Right atrium auricular region (tissue), 2 donors: ENCODE data around the gene IRAK4. TPM values are rescaled to one million over a fixed set of nuclear protein-coding genes. Genes with fewer than 3 reads are reported as not detected.

Experiments
- DNase-seq: peaks from one replicate; pipeline ENCODE4 v3.0.0-alpha.2; 2019; ENCODE audit warnings: low spot score
- H3K27ac ChIP-seq, 2 donors: fragments of 200-600 bp; sonication (generic); 1 replicate in 1 of 2; 2 replicates in 1 of 2; pipeline ENCODE4 v1.5.1; 2016 to 2019
- H3K27me3 ChIP-seq, 2 donors: fragments of 200-600 bp; sonication (generic); one replicate each; pipeline versions ENCODE4 v1.5.1 to v1.6.0; 2017 to 2019
- H3K36me3 ChIP-seq: fragments of 200-600 bp; sonication (generic); one replicate; pipeline ENCODE4 v1.5.1; 2016
- H3K4me1 ChIP-seq, 2 donors: fragments of 200-600 bp; sonication (generic); one replicate each; pipeline versions ENCODE4 v1.5.1 to v1.6.0; 2017 to 2019
- H3K4me3 ChIP-seq, 2 donors: fragments of 200-600 bp; sonication (generic); 1 replicate in 1 of 2; 2 replicates in 1 of 2; pipeline ENCODE4 v1.5.1; 2017 to 2019; ENCODE audit warnings: mild to moderate bottlenecking in 1 of 2, moderate library complexity in 1 of 2
- H3K9me3 ChIP-seq, 2 donors: fragments of 200-600 bp; sonication (generic); one replicate each; pipeline ENCODE4 v1.5.1; 2019
- total RNA-seq, 2 donors: library from RNA; depleted of rRNA; stranded (reverse); fragments of >200 nt; gene quantifications; one replicate each; pipeline ENCODE4 v1.1.0, GENCODE V29; 2016
- TF ChIP-seq, protein P1 (sequence below), 2 donors: fragments of 200-600 bp; sonication (generic); IDR thresholded peaks; one replicate each; pipeline ENCODE4 v1.5.1; 2019; ENCODE audit warnings: antibody characterized with exemption in 2 of 2

Gene IRAK4
- total RNA-seq, 2 donors from 2014 or later: 5.7 to 9.6 TPM

DNA sequence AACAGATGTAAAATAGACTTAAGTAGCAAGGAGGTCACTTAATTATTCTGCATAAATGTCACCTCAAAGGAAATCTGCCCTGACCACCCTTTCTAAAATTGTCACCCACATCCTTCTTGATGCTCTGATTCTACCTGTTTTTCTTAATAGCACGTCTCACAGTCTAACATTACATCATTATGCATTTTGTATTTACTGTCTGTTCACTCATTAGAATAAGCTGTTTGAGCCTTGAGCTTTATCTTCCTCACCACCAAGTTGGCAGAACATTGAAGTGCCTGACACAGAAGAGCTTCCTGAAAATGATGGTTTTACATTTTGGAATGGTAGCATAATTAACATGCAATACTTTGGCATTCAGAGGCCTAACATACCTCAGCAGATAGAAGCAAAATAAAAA, 68.3 kb downstream of the IRAK4 start:
- no peaks in the 10 kb centered on the region for H3K4me1 ChIP-seq
- TF ChIP-seq, protein P1, sequence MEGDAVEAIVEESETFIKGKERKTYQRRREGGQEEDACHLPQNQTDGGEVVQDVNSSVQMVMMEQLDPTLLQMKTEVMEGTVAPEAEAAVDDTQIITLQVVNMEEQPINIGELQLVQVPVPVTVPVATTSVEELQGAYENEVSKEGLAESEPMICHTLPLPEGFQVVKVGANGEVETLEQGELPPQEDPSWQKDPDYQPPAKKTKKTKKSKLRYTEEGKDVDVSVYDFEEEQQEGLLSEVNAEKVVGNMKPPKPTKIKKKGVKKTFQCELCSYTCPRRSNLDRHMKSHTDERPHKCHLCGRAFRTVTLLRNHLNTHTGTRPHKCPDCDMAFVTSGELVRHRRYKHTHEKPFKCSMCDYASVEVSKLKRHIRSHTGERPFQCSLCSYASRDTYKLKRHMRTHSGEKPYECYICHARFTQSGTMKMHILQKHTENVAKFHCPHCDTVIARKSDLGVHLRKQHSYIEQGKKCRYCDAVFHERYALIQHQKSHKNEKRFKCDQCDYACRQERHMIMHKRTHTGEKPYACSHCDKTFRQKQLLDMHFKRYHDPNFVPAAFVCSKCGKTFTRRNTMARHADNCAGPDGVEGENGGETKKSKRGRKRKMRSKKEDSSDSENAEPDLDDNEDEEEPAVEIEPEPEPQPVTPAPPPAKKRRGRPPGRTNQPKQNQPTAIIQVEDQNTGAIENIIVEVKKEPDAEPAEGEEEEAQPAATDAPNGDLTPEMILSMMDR (IDR thresholded peaks at IDR 0.05): no peak
- no peaks in the 10 kb centered on the region for H3K9me3 ChIP-seq
- H3K27ac ChIP-seq: no peak overlapping the region
- no peak overlapping the region for H3K4me3 ChIP-seq
- DNase-seq: no peak
- H3K36me3 ChIP-seq: no peaks in the 10 kb centered on the region
- no peaks in the 10 kb centered on the region for H3K27me3 ChIP-seq

DNA sequence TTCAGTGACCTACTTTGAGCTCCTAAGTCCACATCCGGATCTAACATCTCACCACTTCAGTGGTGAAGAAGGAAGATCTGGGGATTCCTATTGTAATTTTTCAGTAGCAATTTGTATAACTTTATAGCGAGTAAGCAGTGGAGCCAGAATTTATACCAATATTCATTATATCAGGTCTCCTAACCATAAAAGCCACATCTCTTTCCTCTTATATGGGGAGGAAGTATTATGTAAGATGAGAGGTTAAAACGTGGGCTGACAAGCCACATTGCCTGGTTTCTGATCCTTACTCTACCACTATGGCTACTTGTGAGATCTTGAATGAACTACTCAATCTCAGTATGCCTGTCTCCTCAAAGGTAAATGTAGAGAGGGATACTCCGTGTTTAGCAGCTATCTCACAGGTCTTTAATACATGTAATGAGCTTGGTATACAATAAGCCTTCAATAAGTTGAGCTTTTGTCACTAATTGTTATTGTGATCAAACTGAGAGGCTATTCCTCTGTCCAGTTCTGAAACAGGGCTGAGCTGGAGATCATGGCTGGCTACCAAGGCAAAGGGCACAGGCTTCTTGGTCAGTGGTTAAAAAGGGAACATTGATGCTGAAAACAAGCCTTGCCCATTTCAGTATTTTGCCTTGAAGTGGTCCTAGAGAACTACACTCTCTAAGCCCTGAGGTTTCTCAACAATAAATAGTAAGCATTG, 73.9 kb downstream of the IRAK4 start:
- Histone ChIP-seq H3K27ac (no peak overlapping the region), H3K4me1 (peaks cover 0 to 12% of the 10 kb centered on the region in 2 donors), H3K27me3 (no peaks in the 10 kb centered on the region), H3K9me3 (no peaks in the 10 kb centered on the region), H3K4me3 (no peak overlapping the region), H3K36me3 (no peaks in the 10 kb centered on the region)
- DNase-seq: no peak
- TF ChIP-seq, protein P1 (IDR thresholded peaks at IDR 0.05): no peak

DNA sequence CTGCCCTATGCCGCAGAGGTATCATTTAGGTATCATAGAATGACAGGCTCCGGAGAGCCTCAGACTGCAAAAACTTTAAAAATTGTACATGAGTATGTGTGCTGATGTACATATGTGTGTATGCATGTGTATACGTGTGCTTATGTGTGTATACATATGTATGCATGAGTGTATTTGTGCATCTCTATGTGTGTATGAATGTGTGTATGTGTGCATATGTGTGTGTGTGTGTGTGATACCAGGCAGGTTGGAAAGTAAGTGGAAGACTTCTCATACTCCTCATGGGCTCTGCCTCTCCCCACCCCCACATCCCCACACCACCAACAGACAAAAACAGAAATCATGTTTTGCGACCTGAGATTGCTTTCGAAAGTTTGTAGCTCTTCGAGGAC, 76.5 kb downstream of the IRAK4 start:
- H3K4me1 ChIP-seq: peaks cover 0 to 12% of the 10 kb centered on the region in 2 donors
- no peaks in the 10 kb centered on the region for H3K9me3 ChIP-seq
- peak overlapping the region; percentile 96 to 98 for H3K27ac ChIP-seq
- H3K27me3 ChIP-seq: no peaks in the 10 kb centered on the region
- no peak for DNase-seq
- H3K4me3 ChIP-seq: peak overlapping the region; percentile 75 to 76
- no peaks in the 10 kb centered on the region for H3K36me3 ChIP-seq
- TF ChIP-seq, protein P1 (IDR thresholded peaks at IDR 0.05): no peak

DNA sequence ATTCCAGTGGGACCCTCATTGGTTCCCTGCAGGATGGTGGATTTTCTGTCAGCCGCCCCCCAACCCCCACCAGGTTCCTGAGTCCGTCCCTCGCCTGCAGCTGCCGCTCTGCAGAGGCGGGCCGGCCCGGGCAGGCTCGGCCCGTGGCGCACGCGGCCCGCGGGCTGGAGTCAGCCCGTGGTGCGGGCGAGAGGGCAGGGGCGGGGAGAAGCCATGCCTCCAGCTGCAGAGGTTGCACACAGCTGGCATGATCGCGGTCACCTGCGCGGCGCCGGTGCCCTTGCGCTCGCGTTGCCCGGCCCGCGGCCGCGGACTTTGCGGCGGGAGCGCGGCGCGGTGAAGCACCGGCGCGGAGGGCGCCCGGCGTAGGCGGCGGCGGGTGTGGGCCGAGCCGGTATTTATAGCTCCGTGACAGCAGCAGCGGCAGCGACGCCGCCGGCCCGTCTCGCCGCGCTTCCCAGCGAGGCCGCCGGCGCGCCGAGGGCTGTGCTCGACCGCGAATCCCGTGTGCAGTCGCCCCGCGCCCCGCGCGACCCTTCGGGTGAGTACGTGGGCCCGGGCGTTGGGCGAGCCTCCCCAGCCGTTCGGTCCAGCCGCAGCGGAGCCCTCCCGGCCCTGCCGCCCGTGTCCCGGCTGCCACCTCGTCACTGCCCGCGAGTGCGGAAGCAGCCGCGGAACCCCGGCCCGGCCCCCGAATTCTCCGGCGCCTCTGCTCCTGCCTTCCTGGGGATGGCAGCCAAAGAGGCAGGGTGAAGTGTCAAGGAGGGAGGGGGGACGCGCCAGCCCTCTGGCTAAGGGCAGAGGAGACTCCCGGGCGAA, 77.1 kb downstream of the IRAK4 start, which contains the start of gene TMEM117:
Gene TMEM117, plus strand, starts transcription at position 426 of the 819 bp plus-strand sequence.
- H3K27me3 ChIP-seq: no peaks in the 10 kb centered on the region

DNA sequence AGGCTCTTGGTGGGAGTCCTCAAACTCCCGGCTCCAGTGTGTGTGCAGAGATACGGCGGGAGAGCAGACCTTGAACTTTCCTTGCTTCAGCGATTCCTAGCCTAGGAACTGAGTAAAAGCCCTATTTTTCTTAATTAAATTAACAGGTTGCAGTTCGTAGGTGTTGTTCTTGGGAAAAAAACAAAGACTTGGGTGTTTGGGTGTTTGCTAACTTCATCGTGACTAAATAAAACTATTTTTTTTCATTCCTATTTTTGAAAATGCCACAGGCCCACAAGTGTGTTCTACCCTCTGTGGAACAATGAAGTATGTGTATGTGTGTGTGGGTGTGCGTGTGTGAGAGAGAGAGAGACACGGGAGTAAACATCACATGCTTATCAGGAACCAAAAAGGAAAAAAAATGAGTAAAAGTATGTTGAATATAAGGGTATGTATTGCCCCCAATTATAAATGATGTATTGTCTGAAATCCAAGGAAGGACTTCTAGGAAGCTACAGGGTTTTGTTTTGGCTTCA, 77.8 kb downstream of the IRAK4 start:
- TF ChIP-seq, protein P1 (IDR thresholded peaks at IDR 0.05): no peak
- peak overlapping the region; percentile 75 to 76 for H3K4me3 ChIP-seq
- peak overlapping the region; percentile 96 to 98 for H3K27ac ChIP-seq
- no peaks in the 10 kb centered on the region for H3K27me3 ChIP-seq
- H3K4me1 ChIP-seq: peaks cover 0 to 12% of the 10 kb centered on the region in 2 donors
- no peaks in the 10 kb centered on the region for H3K9me3 ChIP-seq
- no peak for DNase-seq
- no peaks in the 10 kb centered on the region for H3K36me3 ChIP-seq

More for the DNA sequence above, 77.1 kb downstream of the IRAK4 start, which contains the start of gene TMEM117:
- H3K4me3 ChIP-seq: peak within 1 kb of the TSS; percentile 75 to 76
- peak within 1 kb of the TSS; percentile 96 to 98 for H3K27ac ChIP-seq
- H3K36me3 ChIP-seq: no peaks in the 10 kb centered on the region
- no peaks in the 10 kb centered on the region for H3K9me3 ChIP-seq
- peak; percentile 71 for DNase-seq
- peaks cover 0 to 12% of the 10 kb centered on the region in 2 donors for H3K4me1 ChIP-seq
- TF ChIP-seq, protein P1 (IDR thresholded peaks at IDR 0.05): no peak

Other genes with a start within 250 kb of the IRAK4 start
- gene ADAMTS20, start 206.7 kb upstream of the IRAK4 start, total RNA-seq: not detected
- gene PUS7L, start 161 bp upstream of the IRAK4 start, total RNA-seq: 1 to 10 TPM; 3.8 to 4.6 TPM
- 10 to 100 TPM; 18.0 to 19.0 TPM for gene TWF1, start 47.4 kb downstream of the IRAK4 start, total RNA-seq
- gene TMEM117, start 77.1 kb downstream of the IRAK4 start, total RNA-seq: 10 to 100 TPM; 10.8 to 24.1 TPM